OCI-LY3 (cell line): ENCODE results near the gene UBE2E1.

ENCODE experiments used
- H2AFZ ChIP-seq: fragments of 200-600, 300-600 bp; shearing (Covaris generic); 2 replicates; pipeline ENCODE4 v1.6.0; 2014; ENCODE audit warnings: antibody characterized with exemption, low read depth, low read length
- H3K27ac ChIP-seq: fragments of 200-600, 300-600 bp; sonication (generic); 2 replicates; pipeline ENCODE4 v1.5.1; 2014; ENCODE audit warnings: mild to moderate bottlenecking, low read length, moderate library complexity, mixed read lengths
- H3K27me3 ChIP-seq: fragments of 200-600, 300-600 bp; sonication (generic); 2 replicates; pipeline ENCODE4 v1.6.1; 2014; ENCODE audit warnings: low read depth, low read length, mixed read lengths
- H3K36me3 ChIP-seq: fragments of 200-600, 300-600 bp; sonication (generic); replicated peaks from 2 replicates; pipeline ENCODE3; 2014; ENCODE audit warnings: low read depth, low read length, mixed read lengths
- H3K4me1 ChIP-seq: fragments of 300-600, 200-600 bp; sonication (generic); 2 replicates; pipeline ENCODE4 v1.6.1; 2014; ENCODE audit warnings: low read length, mixed read lengths
- H3K4me2 ChIP-seq: fragments of 200-600, 300-600 bp; sonication (generic); 2 replicates; pipeline ENCODE4 v1.6.1; 2014; ENCODE audit warnings: low read length, mixed read lengths
- H3K4me3 ChIP-seq: fragments of 300-600, 200-600 bp; sonication (generic); 2 replicates; pipeline ENCODE4 v1.5.1; 2014; ENCODE audit warnings: antibody characterized with exemption, mild to moderate bottlenecking, low read length, moderate library complexity
- H3K79me2 ChIP-seq: fragments of 300-600, 200-600 bp; shearing (Covaris generic); 2 replicates; pipeline ENCODE4 v1.6.1; 2014; ENCODE audit warnings: mild to moderate bottlenecking, low read length, mixed read lengths
- H3K9ac ChIP-seq: fragments of 300-600, 200-600 bp; shearing (Covaris generic); 2 replicates; pipeline ENCODE4 v1.6.0; 2014; ENCODE audit warnings: mild to moderate bottlenecking, low read length, moderate library complexity
- H3K9me3 ChIP-seq: fragments of 200-600, 300-600 bp; shearing (Covaris generic); 2 replicates; pipeline ENCODE4 v1.6.1; 2014; ENCODE audit warnings: low read length, mixed read lengths; ENCODE audit not compliant: insufficient read depth
- H4K20me1 ChIP-seq: fragments of 200-600, 300-600 bp; sonication (generic); 2 replicates; pipeline ENCODE4 v1.6.1; 2016; ENCODE audit warnings: low read length, mixed read lengths; ENCODE audit not compliant: insufficient read depth
- CTCF ChIP-seq: fragments of 200-600, 300-600 bp; sonication (generic); IDR thresholded peaks from 2 replicates; pipeline ENCODE4 v1.5.1; 2014; ENCODE audit warnings: antibody characterized with exemption, low read length, low read depth
- EZH2phosphoT487 ChIP-seq: fragments of 200-600 bp; shearing (Covaris generic); IDR thresholded peaks from 2 replicates; pipeline ENCODE4 v1.6.1; 2018; ENCODE audit warnings: antibody characterized with exemption, mixed run types, low read depth

The UBE2E1 gene

GRCh38 chr3:23820888-23821287 lies 15.1 kb downstream of the UBE2E1 start:
- Histone ChIP-seq H2AFZ (no peak overlapping the region), H3K4me1 (peaks cover 21% of the 10 kb centered on the region), H3K9me3 (no peaks in the 10 kb centered on the region), H3K4me3 (no peak overlapping the region), H3K27ac (no peak overlapping the region), H3K27me3 (no peaks in the 10 kb centered on the region), H3K9ac (no peak overlapping the region), H3K36me3 (peaks cover 23% of the 10 kb centered on the region), H3K79me2 (peaks cover 43% of the 10 kb centered on the region), H4K20me1 (peaks cover 73% of the 10 kb centered on the region), H3K4me2 (no peak overlapping the region)
- TF ChIP-seq CTCF: no peak
- TF ChIP-seq EZH2phosphoT487: no peak

- no peak for TF ChIP-seq EZH2phosphoT487
- no peak for TF ChIP-seq CTCF
- Histone ChIP-seq H4K20me1 (peaks cover 83% of the 10 kb centered on the region), H3K4me2 (no peak overlapping the region), H3K4me3 (no peak overlapping the region), H3K27me3 (no peaks in the 10 kb centered on the region), H2AFZ (no peak overlapping the region), H3K79me2 (peaks cover 45% of the 10 kb centered on the region), H3K9me3 (no peaks in the 10 kb centered on the region), H3K4me1 (peaks cover 26% of the 10 kb centered on the region), H3K36me3 (peaks cover 23% of the 10 kb centered on the region), H3K9ac (no peak overlapping the region), H3K27ac (no peak overlapping the region)
Measured at GRCh38 chr3:23821858-23822257, 16.1 kb downstream of the UBE2E1 start.

GRCh38 chr3:23822559-23822958 lies 16.8 kb downstream of the UBE2E1 start:
- H3K27me3 ChIP-seq: no peaks in the 10 kb centered on the region
- H4K20me1 ChIP-seq: peaks cover 88% of the 10 kb centered on the region
- H3K9me3 ChIP-seq: no peaks in the 10 kb centered on the region
- H3K79me2 ChIP-seq: peaks cover 45% of the 10 kb centered on the region
- no peak overlapping the region for H3K4me2 ChIP-seq
- H2AFZ ChIP-seq: no peak overlapping the region
- peaks cover 26% of the 10 kb centered on the region for H3K4me1 ChIP-seq
- no peak for TF ChIP-seq CTCF
- TF ChIP-seq EZH2phosphoT487: no peak
- H3K4me3 ChIP-seq: no peak overlapping the region
- H3K9ac ChIP-seq: no peak overlapping the region
- peaks cover 23% of the 10 kb centered on the region for H3K36me3 ChIP-seq
- H3K27ac ChIP-seq: no peak overlapping the region

- Histone ChIP-seq H3K4me1 (peaks cover 27% of the 10 kb centered on the region), H4K20me1 (peaks cover 86% of the 10 kb centered on the region), H3K4me2 (no peak overlapping the region), H3K9me3 (no peaks in the 10 kb centered on the region), H3K27ac (no peak overlapping the region), H3K4me3 (no peak overlapping the region), H3K9ac (no peak overlapping the region), H2AFZ (no peak overlapping the region), H3K36me3 (peaks cover 20% of the 10 kb centered on the region), H3K79me2 (peaks cover 39% of the 10 kb centered on the region), H3K27me3 (no peaks in the 10 kb centered on the region)
- TF ChIP-seq CTCF (no peak), EZH2phosphoT487 (no peak)
Measured at GRCh38 chr3:23823620-23824019, 17.9 kb downstream of the UBE2E1 start.
